Activated T-cell treated with anti-CD3 and anti-CD28 coated beads, Interleukin-2, amount 50 U/mL, for 4 hours (primary cell): Measurements from ENCODE around the gene COL13A1. TPM values are rescaled to one million over a fixed set of nuclear protein-coding genes. Genes with fewer than 3 reads are reported as not detected.

Experiments used
- ATAC-seq, 2 donors: fragments of 200-7000 bp; cut with Tn5 transposase; one replicate each; pipeline ENCODE4 v1.10.0; 2021
- DNase-seq: peaks from one replicate; pipeline ENCODE4 v3.0.0-alpha.2; 2020
- H3K27me3 Mint-ChIP-seq: one replicate; pipeline ENCODE4 v1.8.0; 2021; ENCODE audit warnings: low read depth, mixed read lengths
- H3K36me3 Mint-ChIP-seq: one replicate; pipeline ENCODE4 v1.8.0; 2022; ENCODE audit warnings: mixed read lengths; ENCODE audit not compliant: insufficient read depth
- H3K4me1 Mint-ChIP-seq: one replicate; pipeline ENCODE4 v1.8.0; 2021; ENCODE audit warnings: low read depth, mixed read lengths
- H3K4me3 Mint-ChIP-seq: one replicate; pipeline ENCODE4 v1.8.0; 2021; ENCODE audit warnings: mild to moderate bottlenecking, moderate library complexity, mixed read lengths
- H3K9me3 Mint-ChIP-seq: one replicate; pipeline ENCODE4 v1.8.0; 2021; ENCODE audit warnings: mixed read lengths
- total RNA-seq, 3 donors: library from RNA; stranded (reverse); gene quantifications; one replicate each; pipeline ENCODE4 v1.2.1, GENCODE V29; 2021

The COL13A1 gene
- total RNA-seq, 3 donors from 2014 or later: not detected

GRCh38 chr10:69965919-69966662 is 164.4 kb downstream of the COL13A1 start:
- peaks cover 22% of the 10 kb centered on the region for H3K27me3 Mint-ChIP-seq
- DNase-seq (no peak), ATAC-seq (no peak)
- H3K4me1 Mint-ChIP-seq: no peaks in the 10 kb centered on the region
- no peaks in the 10 kb centered on the region for H3K9me3 Mint-ChIP-seq
- no peaks in the 10 kb centered on the region for H3K36me3 Mint-ChIP-seq
- H3K4me3 Mint-ChIP-seq: no peak overlapping the region

DNA sequence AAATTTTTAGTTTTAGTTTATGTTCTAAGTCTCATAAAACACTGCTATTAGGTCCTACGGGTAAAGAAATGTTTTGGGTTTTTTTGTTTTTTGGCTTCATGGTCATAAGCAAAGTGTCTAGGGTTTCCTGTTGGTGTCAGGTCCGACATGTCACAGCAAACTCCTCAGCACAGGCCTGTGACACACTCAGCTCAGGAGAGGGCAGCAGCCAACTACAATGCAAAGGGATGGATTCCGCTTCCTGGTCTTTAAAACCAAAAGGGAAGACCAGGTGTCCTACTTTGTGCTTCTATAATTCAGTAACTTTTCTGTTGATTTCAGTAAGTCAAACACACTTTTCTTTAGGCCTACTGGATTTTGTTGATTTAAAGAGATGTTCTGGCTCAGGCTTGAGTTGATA is 167.1 kb downstream of the COL13A1 start:
- no peak for ATAC-seq
- Mint-ChIP-seq H3K36me3 (no peaks in the 10 kb centered on the region), H3K4me1 (no peaks in the 10 kb centered on the region), H3K4me3 (no peak overlapping the region), H3K27me3 (peaks cover 23% of the 10 kb centered on the region), H3K9me3 (no peaks in the 10 kb centered on the region)
- no peak for DNase-seq

GRCh38 chr10:69969977-69970376 is 168.3 kb downstream of the COL13A1 start:
- Mint-ChIP-seq H3K4me1 (no peaks in the 10 kb centered on the region), H3K36me3 (no peaks in the 10 kb centered on the region)

GRCh38 chr10:69972981-69973397 is 171.3 kb downstream of the COL13A1 start:
- Mint-ChIP-seq H3K4me1 (peaks cover 4% of the 10 kb centered on the region), H3K27me3 (peaks cover 36% of the 10 kb centered on the region), H3K9me3 (peaks cover 4% of the 10 kb centered on the region), H3K36me3 (peaks cover 4% of the 10 kb centered on the region), H3K4me3 (no peak overlapping the region)
- ATAC-seq: no peak
- DNase-seq: no peak

More at GRCh38 chr10:69969977-69970376, 168.3 kb downstream of the COL13A1 start:
- ATAC-seq (no peak), DNase-seq (no peak)
- Mint-ChIP-seq H3K4me3 (no peak overlapping the region), H3K27me3 (peaks cover 27% of the 10 kb centered on the region), H3K9me3 (no peaks in the 10 kb centered on the region)

- peaks cover 4% of the 10 kb centered on the region for H3K4me1 Mint-ChIP-seq
- H3K27me3 Mint-ChIP-seq: peaks cover 40% of the 10 kb centered on the region
- DNase-seq (no peak), ATAC-seq (no peak)
- H3K4me3 Mint-ChIP-seq: no peak overlapping the region
- H3K9me3 Mint-ChIP-seq: peaks cover 8% of the 10 kb centered on the region
- peaks cover 4% of the 10 kb centered on the region for H3K36me3 Mint-ChIP-seq
These were observed 172.0 kb downstream of the COL13A1 start for GRCh38 chr10:69973678-69974077.

- DNase-seq: no peak
- Mint-ChIP-seq H3K4me3 (no peak overlapping the region), H3K27me3 (peaks cover 44% of the 10 kb centered on the region), H3K4me1 (peaks cover 4% of the 10 kb centered on the region), H3K36me3 (peaks cover 4% of the 10 kb centered on the region), H3K9me3 (peaks cover 12% of the 10 kb centered on the region)
- ATAC-seq: no peak
These were observed 172.9 kb downstream of the COL13A1 start for GRCh38 chr10:69974551-69975155.

GRCh38 chr10:69976795-69977546 is 175.3 kb downstream of the COL13A1 start:
- ATAC-seq: no peak
- DNase-seq: no peak
- H3K27me3 Mint-ChIP-seq: peaks cover 60% of the 10 kb centered on the region
- peaks cover 4% of the 10 kb centered on the region for H3K4me1 Mint-ChIP-seq
- H3K4me3 Mint-ChIP-seq: no peak overlapping the region
- H3K36me3 Mint-ChIP-seq: peaks cover 12% of the 10 kb centered on the region
- peaks cover 26% of the 10 kb centered on the region for H3K9me3 Mint-ChIP-seq

GRCh38 chr10:69979174-69979573 is 177.5 kb downstream of the COL13A1 start:
- H3K27me3 Mint-ChIP-seq: peaks cover 65% of the 10 kb centered on the region
- ATAC-seq: no peak
- H3K4me3 Mint-ChIP-seq: no peak overlapping the region
- peaks cover 26% of the 10 kb centered on the region for H3K9me3 Mint-ChIP-seq
- peaks cover 4% of the 10 kb centered on the region for H3K4me1 Mint-ChIP-seq
- H3K36me3 Mint-ChIP-seq: peaks cover 12% of the 10 kb centered on the region
- no peak for DNase-seq

DNA sequence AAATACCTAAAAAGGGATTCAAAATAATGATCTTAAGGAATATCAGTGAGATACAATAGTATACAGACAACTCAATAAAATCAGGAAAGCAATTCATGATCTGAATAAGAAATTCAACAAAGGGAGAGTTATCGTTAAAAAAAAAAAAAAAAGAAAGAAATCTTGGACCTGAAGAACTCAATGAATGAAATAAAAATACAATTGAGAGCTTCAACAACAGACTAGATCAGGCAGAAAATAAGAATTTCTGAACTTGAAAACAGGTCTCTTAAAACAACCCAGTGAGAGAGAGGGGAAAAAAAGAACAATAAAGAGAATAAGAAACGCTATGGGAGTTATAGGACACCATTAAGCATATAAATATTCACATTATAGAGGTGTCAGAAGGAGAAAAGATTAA is 179.0 kb downstream of the COL13A1 start:
- ATAC-seq: no peak
- DNase-seq: no peak
- Mint-ChIP-seq H3K27me3 (peaks cover 58% of the 10 kb centered on the region), H3K4me1 (peaks cover 4% of the 10 kb centered on the region), H3K9me3 (peaks cover 26% of the 10 kb centered on the region), H3K4me3 (no peak overlapping the region), H3K36me3 (peaks cover 12% of the 10 kb centered on the region)

GRCh38 chr10:69988094-69988493 is 186.4 kb downstream of the COL13A1 start:
- Mint-ChIP-seq H3K27me3 (peaks cover 15% of the 10 kb centered on the region), H3K4me1 (no peaks in the 10 kb centered on the region), H3K36me3 (no peaks in the 10 kb centered on the region), H3K4me3 (no peak overlapping the region), H3K9me3 (no peaks in the 10 kb centered on the region)
- no peak for DNase-seq
- no peak for ATAC-seq

- Mint-ChIP-seq H3K9me3 (no peaks in the 10 kb centered on the region), H3K27me3 (peaks cover 8% of the 10 kb centered on the region), H3K4me3 (no peak overlapping the region), H3K4me1 (no peaks in the 10 kb centered on the region), H3K36me3 (no peaks in the 10 kb centered on the region)
- ATAC-seq: no peak
- no peak for DNase-seq
These were observed 189.4 kb downstream of the COL13A1 start for GRCh38 chr10:69991151-69991550.

DNA sequence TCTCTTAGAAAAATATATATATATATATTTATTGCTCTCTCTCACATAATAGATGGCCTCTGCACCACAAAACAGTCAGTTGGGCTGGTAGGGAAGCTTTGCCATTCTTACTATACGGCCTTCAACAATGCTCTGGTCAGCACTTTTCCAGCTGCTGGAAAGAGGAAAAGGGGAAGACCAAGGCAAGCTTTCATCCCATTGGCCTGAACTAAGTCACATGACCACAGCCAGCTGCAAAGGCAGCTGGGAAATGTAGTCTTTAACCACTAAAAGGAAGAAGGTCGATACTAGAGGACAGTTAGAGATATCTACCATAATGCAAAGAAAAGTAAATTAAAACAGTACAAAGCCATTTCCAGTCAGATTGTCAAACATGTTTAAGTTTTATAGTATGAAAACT is 192.6 kb downstream of the COL13A1 start:
- ATAC-seq: no peak

DNA sequence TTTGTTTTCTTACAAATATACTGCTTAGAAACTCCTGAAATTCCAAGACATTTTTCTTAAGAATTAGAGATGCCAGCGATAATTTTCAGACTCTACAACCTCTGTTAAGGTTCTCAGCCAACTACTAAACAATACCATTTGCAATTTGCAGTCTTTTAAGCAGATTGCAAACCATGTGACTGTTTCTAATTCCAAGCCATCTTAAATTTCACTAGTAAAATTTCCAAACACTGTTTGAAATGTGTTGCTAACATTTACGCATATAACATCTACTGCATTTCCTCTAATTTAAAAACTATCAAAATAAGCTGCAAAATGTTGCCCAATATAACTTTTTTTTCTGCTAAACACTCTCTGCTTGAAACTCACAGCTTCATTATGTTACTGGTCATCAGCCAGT is 194.9 kb downstream of the COL13A1 start:
- Mint-ChIP-seq H3K9me3 (no peaks in the 10 kb centered on the region), H3K4me1 (no peaks in the 10 kb centered on the region), H3K4me3 (no peak overlapping the region), H3K36me3 (no peaks in the 10 kb centered on the region), H3K27me3 (peaks cover 8% of the 10 kb centered on the region)
- ATAC-seq (no peak), DNase-seq (no peak)

More for the DNA sequence above, 192.6 kb downstream of the COL13A1 start:
- H3K9me3 Mint-ChIP-seq: no peaks in the 10 kb centered on the region
- H3K4me3 Mint-ChIP-seq: no peak overlapping the region
- peaks cover 3% of the 10 kb centered on the region for H3K27me3 Mint-ChIP-seq
- H3K4me1 Mint-ChIP-seq: no peaks in the 10 kb centered on the region
- no peak for DNase-seq
- H3K36me3 Mint-ChIP-seq: no peaks in the 10 kb centered on the region

GRCh38 chr10:70000262-70000661 is 198.6 kb downstream of the COL13A1 start:
- H3K4me3 Mint-ChIP-seq: no peak overlapping the region
- DNase-seq (no peak), ATAC-seq (no peak)
- H3K36me3 Mint-ChIP-seq: no peaks in the 10 kb centered on the region
- no peaks in the 10 kb centered on the region for H3K4me1 Mint-ChIP-seq
- H3K27me3 Mint-ChIP-seq: peaks cover 18% of the 10 kb centered on the region
- H3K9me3 Mint-ChIP-seq: peaks cover 5% of the 10 kb centered on the region
